Esophagus muscularis mucosa (tissue), 3 donors: Measurements from ENCODE around the gene ATP8B1.

Experiments used
- POLR2A ChIP-seq: fragments of 450-650 bp; IDR thresholded peaks from one replicate; pipeline ENCODE4 v1.6.1; 2017; ENCODE audit warnings: antibody characterized with exemption, moderate library complexity, mild to moderate bottlenecking, low read depth
- POLR2AphosphoS5 ChIP-seq, 2 donors: sonication (generic); formaldehyde crosslinking; IDR thresholded peaks; one replicate each; pipeline ENCODE4 v1.6.1; 2017; ENCODE audit warnings: antibody characterized with exemption in 2 of 2
- TF ChIP-seq, protein P1 (sequence below), 3 experiments: fragments of 200-600 bp in 2 of 3; fragments of 450-650 bp in 1 of 3; sonication (generic) in 2 of 3; IDR thresholded peaks; one replicate each; pipeline ENCODE4 v1.5.1; 2017 to 2019; ENCODE audit warnings: antibody characterized with exemption in 3 of 3, mild to moderate bottlenecking in 2 of 3, moderate library complexity in 1 of 3

DNA sequence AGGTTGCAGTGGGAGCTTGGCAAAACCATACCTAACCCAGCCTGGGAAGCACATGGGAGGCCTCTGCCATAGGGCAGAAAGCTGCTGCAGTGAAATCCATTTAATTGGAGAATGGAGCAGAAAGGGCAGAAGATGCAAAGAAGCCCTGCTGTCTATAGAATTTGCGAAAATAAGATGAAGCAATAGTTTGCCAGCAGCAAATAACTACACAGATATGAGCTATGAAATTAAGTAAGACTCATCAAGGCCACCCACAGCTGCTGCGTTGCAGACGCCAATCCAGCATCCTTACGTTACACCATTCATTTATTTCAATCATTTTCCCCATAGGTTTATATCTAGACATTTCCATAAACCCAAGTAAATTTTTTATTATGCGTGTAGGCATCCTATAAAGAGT lies 21.1 kb downstream of the ATP8B1 start:
- TF ChIP-seq, protein P1, sequence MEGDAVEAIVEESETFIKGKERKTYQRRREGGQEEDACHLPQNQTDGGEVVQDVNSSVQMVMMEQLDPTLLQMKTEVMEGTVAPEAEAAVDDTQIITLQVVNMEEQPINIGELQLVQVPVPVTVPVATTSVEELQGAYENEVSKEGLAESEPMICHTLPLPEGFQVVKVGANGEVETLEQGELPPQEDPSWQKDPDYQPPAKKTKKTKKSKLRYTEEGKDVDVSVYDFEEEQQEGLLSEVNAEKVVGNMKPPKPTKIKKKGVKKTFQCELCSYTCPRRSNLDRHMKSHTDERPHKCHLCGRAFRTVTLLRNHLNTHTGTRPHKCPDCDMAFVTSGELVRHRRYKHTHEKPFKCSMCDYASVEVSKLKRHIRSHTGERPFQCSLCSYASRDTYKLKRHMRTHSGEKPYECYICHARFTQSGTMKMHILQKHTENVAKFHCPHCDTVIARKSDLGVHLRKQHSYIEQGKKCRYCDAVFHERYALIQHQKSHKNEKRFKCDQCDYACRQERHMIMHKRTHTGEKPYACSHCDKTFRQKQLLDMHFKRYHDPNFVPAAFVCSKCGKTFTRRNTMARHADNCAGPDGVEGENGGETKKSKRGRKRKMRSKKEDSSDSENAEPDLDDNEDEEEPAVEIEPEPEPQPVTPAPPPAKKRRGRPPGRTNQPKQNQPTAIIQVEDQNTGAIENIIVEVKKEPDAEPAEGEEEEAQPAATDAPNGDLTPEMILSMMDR (IDR thresholded peaks at IDR 0.05), result no peak
- TF ChIP-seq POLR2A (no peak), POLR2AphosphoS5 (IDR thresholded peaks at IDR 0.05) (no peak)
